GM12878 (cell line): Measurements from ENCODE around the gene MCOLN3. TPM values are rescaled to one million over a fixed set of nuclear protein-coding genes. Genes with fewer than 3 reads are reported as not detected.

Source experiments
- CBFB ChIP-seq: IDR thresholded peaks from 2 replicates; pipeline ENCODE4 v1.6.1; 2016; ENCODE audit warnings: antibody characterized with exemption, low read depth
- E2F4 ChIP-seq: IDR thresholded peaks from 2 replicates; pipeline ENCODE4 v1.6.1; 2012; ENCODE audit warnings: low read depth, low read length, improper control_type of control experiment
- EP300 ChIP-seq, 2 experiments: fragments of 150-350 bp in 1 of 2; IDR thresholded peaks; 2 replicates each; pipeline ENCODE4 v1.6.1; 2011 to 2012; ENCODE audit warnings: low read depth in 2 of 2, low read length in 2 of 2, borderline replicate concordance in 1 of 2, improper control_type of control experiment in 1 of 2, inconsistent platforms in 1 of 2; ENCODE audit not compliant: control insufficient read depth in 1 of 2
- MYB ChIP-seq: fragments of 150-350 bp; IDR thresholded peaks from 2 replicates; pipeline ENCODE4 v1.6.1; 2014; ENCODE audit warnings: mild to moderate bottlenecking, low read depth, low read length, borderline replicate concordance
- POLR2AphosphoS2 ChIP-seq: IDR thresholded peaks from 2 replicates; pipeline ENCODE4 v1.6.1; 2011; ENCODE audit warnings: low read depth, mild to moderate bottlenecking, low read length, improper control_type of control experiment, moderate library complexity
- POU2F2 ChIP-seq: IDR thresholded peaks from 3 replicates; pipeline ENCODE4 v1.6.1; 2011; ENCODE audit warnings: low read depth, mild to moderate bottlenecking, low read length, borderline replicate concordance
- SMARCA5 ChIP-seq: fragments of 450-650 bp; IDR thresholded peaks from 2 replicates; pipeline ENCODE4 v1.6.1; 2017; ENCODE audit warnings: mild to moderate bottlenecking
- SMC3 ChIP-seq: IDR thresholded peaks from 2 replicates; pipeline ENCODE4 v1.6.1; 2011; ENCODE audit warnings: low read length, improper control_type of control experiment, borderline replicate concordance
- SUPT20H ChIP-seq: IDR thresholded peaks from 2 replicates; pipeline ENCODE4 v1.6.1; 2011; ENCODE audit warnings: low read depth, mild to moderate bottlenecking, low read length, moderate library complexity, borderline replicate concordance; ENCODE audit not compliant: control insufficient read depth
- YY1 ChIP-seq: IDR thresholded peaks from 2 replicates; pipeline ENCODE4 v1.6.1; 2011; ENCODE audit warnings: low read depth, mild to moderate bottlenecking, low read length
- ZNF384 ChIP-seq: IDR thresholded peaks from 2 replicates; pipeline ENCODE4 v1.6.1; 2012; ENCODE audit warnings: low read depth, mild to moderate bottlenecking, low read length, improper control_type of control experiment, borderline replicate concordance
- polyA plus RNA-seq, 11 experiments: library from polyadenylated mRNA; depleted of rRNA in 4 of 11; unstranded in 6 of 11; stranded (reverse) in 5 of 11; fragments of >200 nt; fragmentation: Nextera tagmentation in 4 of 11; fragmentation: Illumina TruSeq in 1 of 11; extraction: Ambion mirVana in 4 of 11; extraction: Trizol in 1 of 11; gene quantifications; 1 replicate in 1 of 11; 2 replicates in 10 of 11; pipeline versions ENCODE4 v1.2.1 to v1.2.3, GENCODE V29; 2011 to 2016; ENCODE audit warnings: inconsistent platforms in 2 of 11, missing spikeins in 2 of 11, low read depth in 1 of 11
- total RNA-seq, 4 experiments: library from RNA; depleted of rRNA in 3 of 4; stranded (reverse); fragments of >200 nt in 3 of 4; fragmentation: Illumina TruSeq in 1 of 4; extraction: Trizol in 1 of 4; gene quantifications; 2 replicates each; pipeline versions ENCODE4 v1.2.1 to v1.2.3, GENCODE V29; 2013 to 2021

MCOLN3 gene
- total and polyA plus RNA-seq, 10 of the 15 experiments (the other 5 are each of a cell fraction or from before 2014, with no cell fraction given), result 0.48 to 7.4 (median 3.8) TPM

GRCh38 chr1:84973498-84974334 is 74.6 kb downstream of the MCOLN3 start (continued):
- TF ChIP-seq SMC3, result peak; percentile 1; the same call in 1 of the 2 replicates
- TF ChIP-seq YY1, result 0 out of 2 replicates have a peak, but pooled peaks have one; percentile 17
- TF ChIP-seq MYB, result no peak
- no peak for TF ChIP-seq CBFB
- no peak for TF ChIP-seq POLR2AphosphoS2
- TF ChIP-seq ZNF384, result no peak
- no peak for TF ChIP-seq SUPT20H
- TF ChIP-seq SMARCA5, result no peak
- TF ChIP-seq POU2F2, result no peak
- no peak for TF ChIP-seq E2F4
- no peak for TF ChIP-seq EP300 (IDR thresholded peaks at IDR 0.05; ENCODE audit: borderline replicate concordance in 1 of 2, control insufficient read depth in 1 of 2, low read depth in 2 of 2, low read length in 2 of 2)
